GM23338 (cell line): ENCODE measurements around the gene CLDN15. TPM values are rescaled to one million over a fixed set of nuclear protein-coding genes. Genes with fewer than 3 reads are reported as not detected.
A peak's percentile ranks its signal among the peaks of the same experiment; 100 is the strongest.

Experiments used
- ATAC-seq: fragments of 200-7000 bp; cut with Tn5 transposase; 3 replicates; pipeline ENCODE4 v1.9.1; 2020
- DNase-seq: peaks from one replicate; pipeline ENCODE4 v3.0.0-alpha.2; 2015; ENCODE audit warnings: low spot score
- H2AFZ ChIP-seq: fragments of 200-600 bp; sonication (generic); 2 replicates; pipeline ENCODE4 v1.8.0; 2016; ENCODE audit warnings: antibody characterized with exemption, mild to moderate bottlenecking, moderate library complexity
- H3F3A ChIP-seq: fragments of 200-600 bp; sonication (generic); replicated peaks from 2 replicates; pipeline ENCODE4 v1.8.0; 2017; ENCODE audit warnings: antibody characterized with exemption, mixed run types, low read depth
- H3K27ac ChIP-seq: fragments of 200-600 bp; sonication (generic); 2 replicates; pipeline ENCODE4 v1.6.1; 2016; ENCODE audit warnings: low read depth
- H3K27me3 ChIP-seq: fragments of 200-600 bp; sonication (generic); 2 replicates; pipeline ENCODE4 v1.8.0; 2016; ENCODE audit warnings: mild to moderate bottlenecking, mixed run types, moderate library complexity; ENCODE audit not compliant: insufficient read depth
- H3K36me3 ChIP-seq: fragments of 200-600 bp; sonication (generic); 2 replicates; pipeline ENCODE4 v1.8.0; 2016; ENCODE audit warnings: mild to moderate bottlenecking; ENCODE audit not compliant: insufficient read depth
- H3K4me1 ChIP-seq: fragments of 200-600 bp; sonication (generic); 2 replicates; pipeline ENCODE4 v1.8.0; 2016; ENCODE audit warnings: mild to moderate bottlenecking, moderate library complexity; ENCODE audit not compliant: insufficient read depth
- H3K4me2 ChIP-seq: fragments of 200-600 bp; sonication (generic); 2 replicates; pipeline ENCODE4 v1.7.1; 2017; ENCODE audit warnings: mixed run types
- H3K4me3 ChIP-seq: fragments of 200-600 bp; sonication (generic); 2 replicates; pipeline ENCODE4 v1.6.1; 2016; ENCODE audit warnings: mixed run types
- H3K79me2 ChIP-seq: fragments of 200-600 bp; sonication (generic); replicated peaks from 2 replicates; pipeline ENCODE4 v1.8.0; 2017; ENCODE audit warnings: mild to moderate bottlenecking; ENCODE audit not compliant: insufficient read depth
- H3K9me2 ChIP-seq: fragments of 200-600 bp; sonication (generic); 2 replicates; pipeline ENCODE4 v1.8.0; 2017; ENCODE audit not compliant: insufficient read depth
- H4K20me1 ChIP-seq: fragments of 200-600 bp; sonication (generic); replicated peaks from 2 replicates; pipeline ENCODE4 v1.8.0; 2017; ENCODE audit warnings: mild to moderate bottlenecking; ENCODE audit not compliant: insufficient read depth
- H3K27ac Mint-ChIP-seq: 2 replicates; pipeline ENCODE4 v1.8.0; 2020; ENCODE audit warnings: inconsistent platforms, mild to moderate bottlenecking, moderate library complexity, mixed read lengths
- H3K27me3 Mint-ChIP-seq: 3 replicates; pipeline ENCODE4 v1.8.0; 2022; ENCODE audit warnings: low read depth, mild to moderate bottlenecking, moderate library complexity, mixed read lengths, inconsistent platforms; ENCODE audit not compliant: insufficient read depth, poor library complexity
- H3K36me3 Mint-ChIP-seq: 3 replicates; pipeline ENCODE4 v1.8.0; 2021; ENCODE audit warnings: low read depth, mild to moderate bottlenecking, inconsistent platforms, moderate library complexity, mixed read lengths
- H3K4me1 Mint-ChIP-seq: 3 replicates; pipeline ENCODE4 v1.8.0; 2020; ENCODE audit warnings: mild to moderate bottlenecking, inconsistent platforms, mixed read lengths
- H3K4me3 Mint-ChIP-seq: 3 replicates; pipeline ENCODE4 v1.8.0; 2021; ENCODE audit warnings: moderate library complexity, mild to moderate bottlenecking, inconsistent platforms, mixed read lengths
- H3K9me3 Mint-ChIP-seq: 3 replicates; pipeline ENCODE4 v1.8.0; 2020; ENCODE audit warnings: moderate library complexity, mild to moderate bottlenecking, inconsistent platforms, mixed read lengths
- EZH2 ChIP-seq: fragments of 200-600 bp; sonication (generic); IDR thresholded peaks from one replicate; pipeline ENCODE4 v1.8.0; 2017; ENCODE audit warnings: antibody characterized with exemption, mild to moderate bottlenecking, low read depth; ENCODE audit not compliant: unreplicated experiment
- EZH2phosphoT487 ChIP-seq: fragments of 200-600 bp; sonication (generic); IDR thresholded peaks from one replicate; pipeline ENCODE4 v1.8.1; 2018; ENCODE audit warnings: antibody characterized with exemption; ENCODE audit not compliant: unreplicated experiment
- JUNB ChIP-seq: IDR thresholded peaks from one replicate; pipeline ENCODE4 v1.6.1; 2016; ENCODE audit warnings: antibody characterized with exemption; ENCODE audit not compliant: unreplicated experiment
- POLR2AphosphoS5 ChIP-seq: IDR thresholded peaks from 2 replicates; pipeline ENCODE4 v1.6.1; 2016; ENCODE audit warnings: antibody characterized with exemption, low read depth
- REST ChIP-seq: IDR thresholded peaks from one replicate; pipeline ENCODE4 v1.6.1; 2018; ENCODE audit warnings: antibody characterized with exemption; ENCODE audit not compliant: unreplicated experiment
- ZNF114 ChIP-seq: fragments of 250-450 bp; sonication (Bioruptor Pico); IDR thresholded peaks from 2 replicates; pipeline ENCODE4 v1.5.0; 2020; ENCODE audit warnings: mild to moderate bottlenecking, moderate library complexity
- polyA plus RNA-seq: library from polyadenylated mRNA; unstranded; fragments of >200 nt; fragmentation: Nextera tagmentation; extraction: Ambion mirVana; gene quantifications from 2 replicates; pipeline ENCODE4 v1.2.1, GENCODE V29; 2016
- total RNA-seq: library from RNA; depleted of rRNA; stranded (reverse); fragments of >200 nt; shearing (Covaris generic); gene quantifications from 2 replicates; pipeline ENCODE4 v1.2.3, GENCODE V29; 2014
- TF ChIP-seq, protein P1 (sequence below): fragments of 250-450 bp; sonication (Bioruptor Pico); IDR thresholded peaks from 2 replicates; pipeline ENCODE4 v1.5.0; 2020; ENCODE audit warnings: mild to moderate bottlenecking, moderate library complexity
- TF ChIP-seq, protein P2 (sequence below), 2 experiments: fragments of 200-600 bp in 1 of 2; sonication (generic) in 1 of 2; conservative IDR thresholded peaks; 2 replicates each; pipeline versions ENCODE4 v1.5.1 to v1.6.1; 2016 to 2017; ENCODE audit warnings: antibody characterized with exemption in 2 of 2, low read depth in 2 of 2, mild to moderate bottlenecking in 2 of 2, moderate library complexity in 1 of 2

The CLDN15 gene
- total and polyA plus RNA-seq, 2 experiments from 2014 or later: 3.6 to 4.1 TPM

DNA sequence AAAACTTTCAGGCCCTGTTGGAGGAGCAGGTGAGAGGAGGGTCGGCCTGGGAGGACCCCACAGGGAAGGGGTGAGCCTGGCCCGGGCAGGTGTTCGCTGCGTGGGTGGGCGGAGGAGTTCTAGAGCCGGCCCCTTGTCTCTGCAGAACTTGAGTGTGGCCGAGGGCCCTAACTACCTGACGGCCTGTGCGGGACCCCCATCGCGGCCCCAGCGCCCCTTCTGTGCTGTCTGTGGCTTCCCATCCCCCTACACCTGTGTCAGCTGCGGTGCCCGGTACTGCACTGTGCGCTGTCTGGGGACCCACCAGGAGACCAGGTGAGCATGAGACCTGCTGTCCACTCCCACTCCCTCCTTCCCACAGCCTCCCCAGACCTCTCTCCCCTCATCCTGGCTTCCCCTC lies 14.1 kb downstream of the CLDN15 start (continued):
- TF ChIP-seq, protein P1, sequence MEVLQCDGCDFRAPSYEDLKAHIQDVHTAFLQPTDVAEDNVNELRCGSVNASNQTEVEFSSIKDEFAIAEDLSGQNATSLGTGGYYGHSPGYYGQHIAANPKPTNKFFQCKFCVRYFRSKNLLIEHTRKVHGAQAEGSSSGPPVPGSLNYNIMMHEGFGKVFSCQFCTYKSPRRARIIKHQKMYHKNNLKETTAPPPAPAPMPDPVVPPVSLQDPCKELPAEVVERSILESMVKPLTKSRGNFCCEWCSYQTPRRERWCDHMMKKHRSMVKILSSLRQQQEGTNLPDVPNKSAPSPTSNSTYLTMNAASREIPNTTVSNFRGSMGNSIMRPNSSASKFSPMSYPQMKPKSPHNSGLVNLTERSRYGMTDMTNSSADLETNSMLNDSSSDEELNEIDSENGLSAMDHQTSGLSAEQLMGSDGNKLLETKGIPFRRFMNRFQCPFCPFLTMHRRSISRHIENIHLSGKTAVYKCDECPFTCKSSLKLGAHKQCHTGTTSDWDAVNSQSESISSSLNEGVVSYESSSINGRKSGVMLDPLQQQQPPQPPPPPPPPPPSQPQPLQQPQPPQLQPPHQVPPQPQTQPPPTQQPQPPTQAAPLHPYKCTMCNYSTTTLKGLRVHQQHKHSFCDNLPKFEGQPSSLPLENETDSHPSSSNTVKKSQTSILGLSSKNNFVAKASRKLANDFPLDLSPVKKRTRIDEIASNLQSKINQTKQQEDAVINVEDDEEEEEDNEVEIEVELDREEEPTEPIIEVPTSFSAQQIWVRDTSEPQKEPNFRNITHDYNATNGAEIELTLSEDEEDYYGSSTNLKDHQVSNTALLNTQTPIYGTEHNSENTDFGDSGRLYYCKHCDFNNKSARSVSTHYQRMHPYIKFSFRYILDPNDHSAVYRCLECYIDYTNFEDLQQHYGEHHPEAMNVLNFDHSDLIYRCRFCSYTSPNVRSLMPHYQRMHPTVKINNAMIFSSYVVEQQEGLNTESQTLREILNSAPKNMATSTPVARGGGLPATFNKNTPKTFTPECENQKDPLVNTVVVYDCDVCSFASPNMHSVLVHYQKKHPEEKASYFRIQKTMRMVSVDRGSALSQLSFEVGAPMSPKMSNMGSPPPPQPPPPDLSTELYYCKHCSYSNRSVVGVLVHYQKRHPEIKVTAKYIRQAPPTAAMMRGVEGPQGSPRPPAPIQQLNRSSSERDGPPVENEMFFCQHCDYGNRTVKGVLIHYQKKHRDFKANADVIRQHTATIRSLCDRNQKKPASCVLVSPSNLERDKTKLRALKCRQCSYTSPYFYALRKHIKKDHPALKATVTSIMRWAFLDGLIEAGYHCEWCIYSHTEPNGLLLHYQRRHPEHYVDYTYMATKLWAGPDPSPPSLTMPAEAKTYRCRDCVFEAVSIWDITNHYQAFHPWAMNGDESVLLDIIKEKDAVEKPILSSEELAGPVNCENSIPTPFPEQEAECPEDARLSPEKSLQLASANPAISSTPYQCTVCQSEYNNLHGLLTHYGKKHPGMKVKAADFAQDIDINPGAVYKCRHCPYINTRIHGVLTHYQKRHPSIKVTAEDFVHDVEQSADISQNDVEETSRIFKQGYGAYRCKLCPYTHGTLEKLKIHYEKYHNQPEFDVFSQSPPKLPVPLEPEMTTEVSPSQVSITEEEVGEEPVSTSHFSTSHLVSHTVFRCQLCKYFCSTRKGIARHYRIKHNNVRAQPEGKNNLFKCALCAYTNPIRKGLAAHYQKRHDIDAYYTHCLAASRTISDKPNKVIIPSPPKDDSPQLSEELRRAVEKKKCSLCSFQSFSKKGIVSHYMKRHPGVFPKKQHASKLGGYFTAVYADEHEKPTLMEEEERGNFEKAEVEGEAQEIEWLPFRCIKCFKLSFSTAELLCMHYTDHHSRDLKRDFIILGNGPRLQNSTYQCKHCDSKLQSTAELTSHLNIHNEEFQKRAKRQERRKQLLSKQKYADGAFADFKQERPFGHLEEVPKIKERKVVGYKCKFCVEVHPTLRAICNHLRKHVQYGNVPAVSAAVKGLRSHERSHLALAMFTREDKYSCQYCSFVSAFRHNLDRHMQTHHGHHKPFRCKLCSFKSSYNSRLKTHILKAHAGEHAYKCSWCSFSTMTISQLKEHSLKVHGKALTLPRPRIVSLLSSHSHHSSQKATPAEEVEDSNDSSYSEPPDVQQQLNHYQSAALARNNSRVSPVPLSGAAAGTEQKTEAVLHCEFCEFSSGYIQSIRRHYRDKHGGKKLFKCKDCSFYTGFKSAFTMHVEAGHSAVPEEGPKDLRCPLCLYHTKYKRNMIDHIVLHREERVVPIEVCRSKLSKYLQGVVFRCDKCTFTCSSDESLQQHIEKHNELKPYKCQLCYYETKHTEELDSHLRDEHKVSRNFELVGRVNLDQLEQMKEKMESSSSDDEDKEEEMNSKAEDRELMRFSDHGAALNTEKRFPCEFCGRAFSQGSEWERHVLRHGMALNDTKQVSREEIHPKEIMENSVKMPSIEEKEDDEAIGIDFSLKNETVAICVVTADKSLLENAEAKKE (CRISPR knock-in tag): no peak
- TF ChIP-seq ZNF114 (no peak), JUNB (no peak)

DNA sequence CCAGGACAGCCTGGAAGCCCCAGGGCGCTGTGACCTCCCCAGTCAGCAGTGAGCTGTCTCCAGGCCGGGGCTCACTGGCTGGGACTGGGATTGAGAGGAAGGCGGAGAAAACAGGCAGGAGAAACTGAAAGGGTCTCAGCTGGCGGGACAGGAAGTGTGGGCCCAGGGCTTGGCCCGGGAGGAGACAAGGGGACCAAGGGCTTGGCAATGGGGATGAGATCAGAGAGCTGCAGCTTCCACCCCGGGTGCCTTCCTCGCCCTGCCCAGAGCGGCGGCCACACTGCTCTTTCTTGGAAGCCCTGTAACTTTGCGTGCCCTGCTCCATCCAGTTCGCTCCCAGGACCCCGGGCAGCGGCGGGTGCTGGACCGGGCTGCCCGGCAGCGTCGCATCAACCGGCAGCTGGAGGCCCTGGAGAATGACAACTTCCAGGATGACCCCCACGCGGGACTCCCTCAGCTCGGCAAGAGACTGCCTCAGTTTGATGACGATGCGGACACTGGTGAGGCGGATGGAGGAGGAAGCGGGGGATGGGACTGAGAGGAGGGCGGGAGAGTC lies 15.2 kb downstream of the CLDN15 start:
- Histone ChIP-seq H3F3A (no peaks in the 10 kb centered on the region), H3K36me3 (peaks cover 12% of the 10 kb centered on the region; the same call in 1 of the 2 replicates), H4K20me1 (peaks cover 4% of the 10 kb centered on the region; the same call in 1 of the 2 replicates), H2AFZ (no peak overlapping the region), H3K4me2 (0 out of 2 replicates have a peak overlapping the region, but pooled peaks have one; percentile 32), H3K4me1 (peaks cover 5% of the 10 kb centered on the region), H3K27ac (no peak overlapping the region; the same call in 1 of the 2 replicates), H3K9me2 (no peaks in the 10 kb centered on the region), H3K27me3 (no peaks in the 10 kb centered on the region), H3K79me2 (peaks cover 26% of the 10 kb centered on the region), H3K4me3 (no peak overlapping the region)
- Mint-ChIP-seq H3K27me3 (peaks cover 13% of the 10 kb centered on the region), H3K36me3 (peaks cover 36% of the 10 kb centered on the region), H3K4me3 (no peak overlapping the region; the same call in 2 of the 3 replicates), H3K27ac (no peak overlapping the region; the same call in 1 of the 2 replicates), H3K4me1 (peaks cover 14% of the 10 kb centered on the region), H3K9me3 (no peaks in the 10 kb centered on the region)
- no peak for ATAC-seq
- DNase-seq: no peak
- TF ChIP-seq EZH2: no peak
- TF ChIP-seq EZH2phosphoT487: no peak
- TF ChIP-seq REST: no peak
- TF ChIP-seq POLR2AphosphoS5: no peak
- no peak for TF ChIP-seq JUNB
- TF ChIP-seq, protein P2, sequence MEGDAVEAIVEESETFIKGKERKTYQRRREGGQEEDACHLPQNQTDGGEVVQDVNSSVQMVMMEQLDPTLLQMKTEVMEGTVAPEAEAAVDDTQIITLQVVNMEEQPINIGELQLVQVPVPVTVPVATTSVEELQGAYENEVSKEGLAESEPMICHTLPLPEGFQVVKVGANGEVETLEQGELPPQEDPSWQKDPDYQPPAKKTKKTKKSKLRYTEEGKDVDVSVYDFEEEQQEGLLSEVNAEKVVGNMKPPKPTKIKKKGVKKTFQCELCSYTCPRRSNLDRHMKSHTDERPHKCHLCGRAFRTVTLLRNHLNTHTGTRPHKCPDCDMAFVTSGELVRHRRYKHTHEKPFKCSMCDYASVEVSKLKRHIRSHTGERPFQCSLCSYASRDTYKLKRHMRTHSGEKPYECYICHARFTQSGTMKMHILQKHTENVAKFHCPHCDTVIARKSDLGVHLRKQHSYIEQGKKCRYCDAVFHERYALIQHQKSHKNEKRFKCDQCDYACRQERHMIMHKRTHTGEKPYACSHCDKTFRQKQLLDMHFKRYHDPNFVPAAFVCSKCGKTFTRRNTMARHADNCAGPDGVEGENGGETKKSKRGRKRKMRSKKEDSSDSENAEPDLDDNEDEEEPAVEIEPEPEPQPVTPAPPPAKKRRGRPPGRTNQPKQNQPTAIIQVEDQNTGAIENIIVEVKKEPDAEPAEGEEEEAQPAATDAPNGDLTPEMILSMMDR (conservative IDR thresholded peaks at IDR 0.05; ENCODE audit: low read depth in 2 of 2): no peak
